NT2/D1 (cell line): ENCODE measurements around the gene CDH4.

ENCODE experiments used
- SUZ12 ChIP-seq: IDR thresholded peaks from 2 replicates; pipeline ENCODE4 v1.6.1; 2011; ENCODE audit not compliant: insufficient read length, insufficient read depth; ENCODE audit errors: extremely low read depth
- YY1 ChIP-seq: IDR thresholded peaks from 2 replicates; pipeline ENCODE4 v1.6.1; 2011; ENCODE audit not compliant: insufficient read length, insufficient read depth
- ZNF274 ChIP-seq: IDR thresholded peaks from 2 replicates; pipeline ENCODE4 v1.6.1; 2011; ENCODE audit warnings: mild to moderate bottlenecking, low read depth, low read length

DNA sequence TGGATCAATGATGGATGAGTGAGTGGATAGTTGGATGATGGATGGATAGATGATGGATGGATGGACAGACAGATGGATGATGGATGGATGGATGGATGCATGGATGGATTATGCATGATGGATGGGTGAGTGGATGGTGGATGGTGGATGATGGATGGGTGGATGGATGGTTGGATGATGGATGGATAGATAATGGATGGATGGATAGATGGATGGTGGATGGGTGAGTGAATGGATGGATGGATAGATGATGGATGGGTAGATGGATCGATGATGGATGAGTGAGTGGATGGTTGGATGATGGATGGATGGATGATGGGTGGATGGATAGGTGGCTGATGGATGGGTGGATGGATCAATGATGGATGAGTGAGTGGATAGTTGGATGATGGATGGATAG, 637.6 kb downstream of the CDH4 start:
- TF ChIP-seq SUZ12 (no peak), ZNF274 (no peak), YY1 (no peak)
